HG03442 (cell line): ENCODE data around the gene IDI2.
"Not testable (repeated sequence)": the region's sequence is repeated elsewhere in the genome, so short reads cannot be mapped to it uniquely, and the experiment has no call there.

Experiments used
- ATAC-seq: cut with Tn5 transposase; IDR thresholded peaks from one replicate; pipeline ENCODE4 v1.9.1; 2021; ENCODE audit warnings: mild to moderate bottlenecking, moderate library complexity; ENCODE audit not compliant: unreplicated experiment

IDI2 gene

DNA sequence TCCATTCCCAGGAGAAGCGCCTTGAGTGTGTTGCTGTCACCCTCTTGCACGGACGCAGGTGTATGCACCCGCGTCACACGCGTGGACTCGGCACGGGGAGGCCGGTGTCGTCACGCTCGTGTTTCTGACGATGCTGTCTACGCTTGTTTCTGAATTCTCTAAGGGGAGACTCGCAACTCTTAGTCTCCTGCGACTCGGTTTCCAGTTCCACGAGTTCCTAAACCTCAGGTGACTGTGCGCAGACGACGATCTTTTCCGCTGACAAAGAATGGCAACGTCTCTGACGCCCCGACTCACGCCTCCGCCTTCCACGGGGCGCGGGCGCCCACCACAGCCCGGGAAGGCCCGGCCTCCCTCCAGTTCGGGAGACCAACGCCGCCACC, 22.7 kb upstream of the IDI2 start:
- no peak for ATAC-seq

DNA sequence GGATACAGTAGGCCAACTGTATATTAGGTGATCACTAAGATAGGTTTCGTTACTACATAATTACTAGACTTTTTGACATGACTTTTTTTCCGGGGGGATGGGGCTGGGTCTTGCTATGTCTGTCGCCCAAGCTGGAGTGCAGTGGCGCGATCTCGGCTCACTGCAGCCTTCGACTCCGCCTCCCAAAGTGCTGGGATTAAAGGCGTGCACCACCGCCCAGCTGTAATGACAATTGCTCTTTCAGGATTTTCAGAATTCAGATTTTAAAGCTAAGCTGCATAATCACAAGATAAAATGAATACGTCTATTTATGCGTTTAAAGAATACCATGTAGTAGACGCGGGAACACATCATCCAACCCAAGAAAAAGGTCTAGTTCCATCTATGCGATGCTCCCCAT, 22.3 kb upstream of the IDI2 start:
- no peak for ATAC-seq

DNA sequence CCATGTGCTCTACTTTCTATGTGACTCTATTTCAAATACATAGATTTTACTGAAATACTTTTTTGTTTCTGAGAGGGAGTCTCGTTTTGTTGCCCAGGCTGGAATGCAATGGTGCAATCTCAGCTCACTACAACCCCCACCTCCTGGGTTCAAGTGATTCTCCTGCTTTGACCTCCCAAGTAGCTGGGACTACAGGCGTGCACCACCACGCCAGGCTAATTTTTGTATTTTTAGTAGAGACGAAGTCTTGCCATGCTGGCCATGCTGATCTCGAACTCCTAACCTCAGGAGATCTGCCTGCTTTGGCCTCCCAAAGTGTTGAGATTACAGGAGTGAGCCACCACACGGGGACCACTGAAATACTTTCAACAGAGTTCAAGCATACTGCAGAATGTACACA, 19.8 kb upstream of the IDI2 start:
- ATAC-seq = no peak

DNA sequence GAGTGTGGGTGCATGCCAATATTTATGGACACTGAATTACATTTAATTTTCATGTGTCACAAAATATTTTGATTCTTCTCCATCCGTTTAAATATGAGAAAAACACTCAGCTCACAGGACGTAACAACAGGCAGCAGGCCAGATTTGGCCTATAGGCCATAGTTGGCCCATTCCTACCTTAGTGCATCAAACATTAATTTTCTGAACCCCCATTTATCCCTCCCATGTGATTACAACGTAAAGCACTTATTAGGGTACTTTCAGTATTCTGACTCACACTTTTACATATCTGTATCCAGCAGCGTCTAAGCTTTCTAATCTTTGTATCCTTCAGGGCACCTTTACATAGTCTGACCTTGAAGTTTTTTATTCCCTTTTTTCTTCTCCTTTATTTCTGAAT, 19.3 kb upstream of the IDI2 start:
- no peak for ATAC-seq

DNA sequence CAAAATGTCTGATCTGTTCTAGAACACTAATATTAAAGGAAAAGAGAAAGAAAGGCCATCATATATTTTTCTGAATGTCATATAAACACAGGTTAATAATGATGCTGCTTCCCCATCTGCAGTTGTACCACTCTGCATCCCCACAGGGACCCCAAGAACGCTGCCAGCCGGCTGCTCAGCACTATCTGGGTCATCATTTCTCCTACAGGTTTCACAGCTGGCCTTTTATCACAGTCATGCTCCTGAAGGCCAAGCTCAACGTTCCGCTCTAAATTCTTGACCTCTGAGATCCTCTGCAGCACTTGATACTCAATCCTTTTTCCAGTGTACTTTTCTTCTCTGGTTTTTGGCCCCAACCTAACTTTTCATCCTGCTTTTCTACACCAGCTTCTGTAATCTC, 18.5 kb upstream of the IDI2 start:
- no peak for ATAC-seq

DNA sequence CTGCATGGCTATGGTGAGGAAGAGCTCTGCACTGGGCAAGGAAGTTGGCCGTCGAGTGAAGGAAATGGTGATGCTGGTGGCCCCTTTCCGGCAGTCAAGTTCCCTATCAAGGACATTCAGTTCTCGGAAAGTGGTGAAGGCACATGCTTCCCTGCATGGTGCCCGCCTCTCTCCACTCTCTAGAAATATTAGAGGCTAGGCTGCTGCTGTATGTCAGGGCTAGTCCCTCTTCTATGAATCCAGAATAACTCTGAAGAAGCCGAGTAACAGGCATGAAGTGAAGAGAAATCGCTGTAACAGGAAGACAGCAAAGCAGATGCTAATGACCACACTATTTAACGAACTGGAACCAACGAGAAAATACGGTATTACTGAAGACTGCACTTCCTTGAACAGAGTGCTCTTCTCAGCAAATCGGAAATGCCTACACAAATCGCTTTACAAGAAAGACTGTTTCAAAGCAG, 17.9 kb upstream of the IDI2 start:
- peak; percentile 52 for ATAC-seq

DNA sequence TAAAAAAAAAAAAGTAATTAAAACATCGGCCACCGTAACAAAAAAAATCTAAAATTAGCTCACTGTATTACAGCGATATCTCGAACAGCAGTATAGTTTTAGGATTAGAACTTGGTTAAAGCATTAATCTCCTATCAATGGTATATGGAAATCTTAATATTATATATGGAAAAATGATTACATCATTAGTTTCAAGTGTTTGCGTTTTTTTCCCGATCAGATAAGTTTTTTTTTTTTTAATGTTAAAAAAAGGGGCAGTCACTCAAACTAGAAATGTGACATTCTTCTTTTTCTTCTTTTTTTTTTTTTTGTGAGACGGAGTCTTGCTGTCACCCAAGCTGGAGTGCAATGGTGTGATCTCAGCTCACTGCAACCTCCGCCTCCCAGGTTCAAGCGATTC, 15.9 kb upstream of the IDI2 start:
- no peak for ATAC-seq

DNA sequence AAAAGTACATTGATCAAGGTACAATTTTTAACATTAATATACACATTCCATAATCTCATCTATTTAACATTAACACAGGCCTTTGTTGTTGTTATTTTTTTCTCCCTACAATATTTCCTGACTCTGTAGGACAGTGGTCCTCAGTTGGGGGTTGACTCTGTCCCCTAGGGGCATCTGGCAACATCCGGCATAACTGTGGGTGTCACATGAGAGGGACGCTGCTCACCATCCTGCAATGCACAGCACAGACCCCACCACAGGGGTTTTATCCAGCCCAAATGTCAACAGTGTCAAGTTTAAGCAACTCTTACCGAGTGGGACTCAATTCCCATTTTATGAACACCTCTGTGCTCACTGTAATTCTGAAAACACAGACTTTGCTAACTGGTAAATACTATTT, 14.5 kb upstream of the IDI2 start:
- ATAC-seq = no peak

DNA sequence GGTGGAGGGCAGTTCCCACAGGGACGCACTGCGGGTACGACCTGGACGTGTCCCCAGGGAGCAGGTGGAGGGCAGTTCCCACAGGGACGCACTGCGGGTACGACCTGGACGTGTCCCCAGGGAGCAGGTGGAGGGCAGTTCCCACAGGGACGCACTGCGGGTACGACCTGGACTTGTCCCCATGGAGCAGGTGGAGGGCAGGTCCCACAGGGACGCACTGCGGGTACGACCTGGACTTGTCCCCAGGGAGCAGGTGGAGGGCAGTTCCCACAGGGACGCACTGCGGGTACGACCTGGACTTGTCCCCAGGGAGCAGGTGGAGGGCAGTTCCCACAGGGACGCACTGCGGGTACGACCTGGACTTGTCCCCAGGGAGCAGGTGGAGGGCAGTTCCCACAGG, 13.1 kb upstream of the IDI2 start:
- ATAC-seq = not testable (repeated sequence)

DNA sequence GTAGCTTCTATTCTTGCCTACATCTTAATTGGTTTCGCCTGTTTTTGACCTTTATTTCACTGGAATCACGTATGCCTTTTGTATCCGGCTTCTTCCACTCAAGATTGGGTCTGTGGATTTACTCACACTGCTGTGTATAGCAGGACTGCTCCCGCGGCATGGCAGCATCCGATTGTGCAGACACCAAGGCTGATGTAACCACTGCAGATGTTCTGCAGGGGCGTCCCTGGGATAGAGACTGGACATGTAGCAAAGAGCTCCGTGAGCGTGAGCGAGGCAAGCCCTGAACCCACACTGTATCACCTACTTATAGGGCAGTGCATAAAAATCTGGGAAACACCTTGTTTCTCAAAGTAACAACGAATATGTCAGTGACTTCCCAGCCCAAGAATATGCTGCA, 11.4 kb upstream of the IDI2 start:
- no peak for ATAC-seq

DNA sequence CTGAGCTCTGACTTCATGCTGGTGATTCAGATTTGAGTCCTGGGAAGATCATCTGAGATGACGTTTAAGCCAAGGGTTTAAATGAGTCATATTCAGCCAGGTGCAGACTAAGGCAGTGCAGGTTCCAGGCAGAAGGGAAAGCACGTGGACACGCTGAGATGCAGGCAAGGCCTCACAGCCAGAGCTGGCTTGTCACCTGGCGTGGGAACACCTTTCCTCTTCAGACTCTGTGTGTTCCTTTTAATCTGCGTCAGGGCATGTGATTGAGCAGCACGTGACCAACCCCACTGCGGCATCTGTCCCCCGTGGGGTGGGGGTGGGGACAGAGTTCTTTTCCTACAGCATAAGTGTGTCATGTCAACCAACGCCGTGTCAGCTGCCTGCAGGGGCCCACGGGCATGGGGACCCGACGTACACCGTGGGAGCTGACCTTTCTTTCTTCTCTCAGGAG, 10.7 kb upstream of the IDI2 start:
- peak; percentile 79 for ATAC-seq

DNA sequence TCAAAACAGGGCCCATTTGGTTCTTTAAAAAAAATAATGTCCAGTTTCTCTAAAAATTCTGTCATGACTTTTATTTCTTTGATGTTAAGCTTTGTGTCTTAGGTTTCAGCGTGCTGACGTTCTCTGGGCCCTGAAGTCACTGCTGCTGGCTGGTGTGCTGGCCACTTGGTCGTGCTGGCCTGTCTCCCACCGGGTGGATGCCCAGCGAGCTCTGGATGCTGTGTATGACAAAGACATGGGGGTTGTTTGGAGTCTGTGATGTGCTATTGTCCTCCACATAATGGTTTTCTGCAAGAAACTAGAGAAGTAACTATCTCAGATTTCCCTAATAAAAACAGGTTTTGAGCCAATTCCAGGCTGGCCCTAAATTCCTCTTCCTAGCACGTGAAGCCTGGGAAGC, 9.5 kb upstream of the IDI2 start:
- no peak for ATAC-seq

DNA sequence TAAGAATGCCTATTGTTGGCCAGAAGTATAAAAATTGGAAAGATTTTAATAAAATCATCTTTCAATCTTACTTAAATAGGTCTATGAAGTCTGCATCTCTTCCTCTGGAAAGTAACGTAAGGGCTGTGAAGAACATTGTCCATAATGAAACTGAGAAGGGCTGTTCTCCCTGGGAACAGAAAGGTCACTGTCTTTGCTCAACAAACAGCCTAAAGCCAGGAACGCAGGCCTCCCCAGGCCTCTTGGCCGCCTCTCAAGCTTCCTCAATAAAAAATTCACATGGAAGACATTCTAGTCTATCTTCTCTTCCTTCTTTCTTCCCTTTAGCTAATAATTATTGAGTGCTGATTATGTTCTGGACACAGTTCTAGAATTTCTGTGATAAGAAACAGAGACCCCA, 9.1 kb upstream of the IDI2 start:
- ATAC-seq = no peak

DNA sequence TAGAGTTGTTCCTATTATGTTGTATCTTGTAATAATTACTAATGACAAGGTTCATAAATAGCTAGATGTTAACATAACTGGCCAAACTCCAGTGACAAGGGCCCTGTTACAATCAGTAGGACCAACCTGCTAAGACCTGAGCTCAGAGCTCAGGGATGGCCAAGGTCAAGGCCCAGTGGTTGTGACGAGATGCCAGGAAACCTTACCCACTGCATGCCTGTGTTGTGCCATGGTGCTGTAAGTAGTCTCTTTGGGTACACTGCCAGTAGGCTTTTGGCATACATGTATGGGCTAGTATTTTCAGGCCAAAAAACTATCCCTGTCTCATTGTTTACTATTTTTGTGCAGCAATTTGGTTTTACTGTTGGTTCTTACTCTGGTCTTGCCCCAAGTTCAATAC, 7.9 kb upstream of the IDI2 start:
- no peak for ATAC-seq

DNA sequence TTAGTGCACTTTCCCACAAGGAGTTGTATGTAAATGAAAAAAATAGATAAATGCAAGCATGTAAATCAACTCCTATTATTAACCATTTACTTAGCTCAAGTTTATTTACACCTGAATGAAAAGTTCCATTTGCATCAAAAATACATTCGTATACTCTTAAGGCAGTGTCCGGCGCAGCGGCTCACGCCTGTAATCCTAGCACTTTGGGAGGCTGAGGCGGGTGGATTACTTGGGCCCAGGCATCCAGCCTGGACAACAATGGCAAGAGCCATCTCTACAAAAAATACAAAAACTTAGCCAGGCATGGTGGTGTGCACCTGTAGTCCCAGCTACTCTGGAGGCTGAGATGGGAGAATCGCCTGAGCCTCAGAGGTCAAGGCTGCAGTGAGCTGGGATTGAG, 4.2 kb upstream of the IDI2 start:
- ATAC-seq = no peak

DNA sequence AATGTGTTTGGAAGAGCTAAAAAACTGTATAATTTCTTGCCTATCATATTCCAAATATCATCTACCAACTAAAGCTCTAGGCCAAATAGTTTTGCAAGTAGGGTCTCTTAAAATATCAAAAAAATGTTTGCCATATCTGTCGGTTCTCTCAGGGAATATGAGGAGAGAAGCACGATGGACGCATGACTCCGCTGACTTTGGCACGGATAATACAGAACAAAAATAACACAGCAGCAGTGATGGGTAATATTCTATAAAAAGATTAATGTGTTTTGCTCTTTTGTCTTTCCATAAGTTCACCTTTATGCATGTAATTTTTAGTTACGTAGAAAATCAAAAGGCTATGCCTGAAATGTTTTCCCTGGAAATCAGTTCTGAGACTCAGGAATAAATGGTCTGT, 919 bp upstream of the IDI2 start:
- no peak for ATAC-seq

DNA sequence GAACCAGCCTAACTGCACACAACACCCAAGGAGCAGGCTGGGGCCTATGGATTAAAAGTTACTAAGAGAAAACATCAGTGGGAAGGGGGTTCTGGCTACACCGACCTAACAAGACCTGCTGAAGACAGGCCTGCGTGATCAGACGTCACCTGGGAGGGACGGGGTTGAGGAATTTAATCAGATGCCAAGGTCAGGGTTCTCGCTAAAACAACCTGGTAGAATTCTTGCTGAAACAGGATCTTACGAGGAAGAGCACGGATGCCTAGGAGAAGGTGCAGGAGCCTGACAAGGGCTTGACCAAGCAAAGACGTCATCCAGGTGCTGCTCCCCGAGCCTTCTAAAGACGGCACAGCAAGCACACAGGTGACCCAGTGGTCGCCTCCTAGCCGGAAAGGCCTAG, 1.6 kb downstream of the IDI2 start:
- ATAC-seq = no peak

DNA sequence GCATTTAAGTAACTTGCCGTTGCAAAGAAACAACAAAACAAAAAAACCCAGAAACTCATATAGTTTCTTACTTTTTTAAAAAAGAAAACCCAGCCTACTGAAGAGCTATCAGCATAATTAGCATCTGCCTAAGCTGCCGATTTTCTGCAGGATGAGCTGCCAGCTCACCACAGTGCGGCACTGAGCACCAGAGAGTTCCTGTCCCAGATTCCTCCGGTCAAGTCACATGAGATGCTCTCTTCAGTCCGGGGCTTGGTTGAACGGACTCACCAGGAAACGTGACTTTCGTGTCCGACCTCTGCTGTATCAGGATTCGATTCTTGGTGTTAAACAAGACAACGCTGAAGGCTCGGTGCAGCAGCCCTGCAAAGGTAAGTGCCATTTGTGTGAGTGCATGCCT, 3.2 kb downstream of the IDI2 start:
- ATAC-seq = no peak

DNA sequence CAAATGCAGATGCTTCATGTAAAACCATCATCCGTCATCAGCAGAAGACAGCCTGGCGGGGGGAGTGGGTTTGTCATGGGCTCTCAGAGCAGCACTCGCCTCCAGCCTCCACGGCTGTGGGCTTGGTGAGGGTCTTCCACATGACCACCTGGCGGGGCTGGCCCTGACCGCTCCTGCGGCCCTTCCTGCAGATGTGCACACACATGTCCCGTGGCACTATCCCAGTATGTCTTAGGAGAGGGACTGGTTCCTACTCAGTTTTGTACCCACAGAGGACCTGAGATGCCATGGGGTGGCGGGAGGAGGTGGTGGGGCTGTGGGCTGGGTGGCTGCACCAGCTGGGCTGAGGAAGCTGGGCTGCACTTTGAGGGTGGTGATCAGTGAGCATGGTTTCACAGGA, 4.7 kb downstream of the IDI2 start:
- ATAC-seq = no peak

DNA sequence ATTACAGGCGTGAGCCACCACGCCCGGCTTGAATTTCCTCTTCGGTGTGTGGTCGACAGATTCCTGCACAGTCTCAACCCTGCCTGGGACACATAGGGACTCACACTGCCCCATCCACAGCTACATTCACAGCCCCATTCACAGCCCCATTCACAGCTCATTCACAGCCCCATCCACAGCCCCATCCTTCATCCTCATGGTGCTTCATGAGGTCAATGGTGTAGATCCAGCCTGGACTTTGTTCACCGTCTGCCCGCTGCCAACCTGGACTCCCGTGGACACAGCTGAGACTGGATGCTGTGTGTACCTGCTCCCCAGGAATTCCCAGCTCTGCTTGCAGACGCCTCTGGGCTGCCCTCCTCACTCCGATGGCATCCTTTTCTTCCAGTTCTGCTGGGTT, 5.2 kb downstream of the IDI2 start:
- ATAC-seq = no peak

DNA sequence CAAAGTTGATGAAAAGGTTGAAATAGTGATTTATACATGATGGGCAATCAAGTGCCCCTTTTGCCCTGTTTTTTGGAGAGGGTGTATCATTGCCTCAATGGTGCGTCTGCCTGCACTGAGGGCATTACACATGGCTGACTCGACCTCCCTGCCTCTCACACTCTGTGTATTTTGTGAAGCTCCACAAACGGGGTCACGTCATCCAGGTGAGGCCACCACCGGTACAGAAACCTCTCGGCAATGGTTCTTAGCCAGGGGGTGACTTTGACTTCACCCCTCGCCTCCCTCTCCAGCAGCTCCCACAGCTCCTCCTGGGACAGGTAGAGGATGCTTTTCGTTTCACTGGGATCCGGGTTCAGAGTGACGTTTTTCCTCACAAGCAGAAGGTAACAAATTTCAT, 6.3 kb downstream of the IDI2 start:
- no peak for ATAC-seq

DNA sequence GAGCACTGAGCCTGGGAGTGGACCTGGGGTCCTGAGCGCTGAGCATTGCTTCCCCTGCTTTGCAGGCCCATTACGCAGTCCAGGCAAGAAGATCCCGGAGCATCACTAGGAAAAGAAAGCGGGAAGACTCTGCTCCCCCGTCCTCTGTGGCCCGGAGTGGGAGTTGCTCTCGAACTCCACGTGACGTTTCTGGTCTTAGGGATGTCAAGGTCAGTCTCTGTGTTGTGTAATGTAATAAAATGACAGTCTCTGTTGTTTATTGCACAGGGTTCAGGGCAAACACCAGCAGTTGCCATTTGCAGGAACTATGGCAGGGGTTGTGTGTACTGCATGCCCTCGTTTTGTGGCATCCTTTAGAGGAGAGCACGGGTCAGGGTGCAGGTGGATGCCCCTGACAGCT, 10.0 kb downstream of the IDI2 start:
- no peak for ATAC-seq

DNA sequence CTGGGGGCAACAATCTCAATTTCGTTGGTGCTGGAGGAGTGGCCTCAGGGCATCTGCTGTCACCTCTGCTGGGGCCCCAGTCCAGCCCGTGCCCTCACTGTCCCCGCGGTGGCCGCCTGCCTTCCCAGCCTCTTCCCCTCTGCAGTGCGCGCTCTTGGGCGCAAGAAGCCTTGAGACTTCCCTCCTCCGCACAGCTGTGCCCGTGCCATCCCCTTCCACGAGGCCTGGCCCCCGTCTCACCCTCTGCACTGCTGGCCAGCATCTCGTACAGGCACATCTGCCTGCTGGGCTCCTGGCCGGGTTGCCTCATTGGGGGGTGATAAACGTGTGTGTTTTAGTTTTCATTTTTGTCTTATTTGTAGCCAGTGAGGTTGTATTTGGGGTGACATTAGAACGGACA, 14.0 kb downstream of the IDI2 start:
- no peak for ATAC-seq

DNA sequence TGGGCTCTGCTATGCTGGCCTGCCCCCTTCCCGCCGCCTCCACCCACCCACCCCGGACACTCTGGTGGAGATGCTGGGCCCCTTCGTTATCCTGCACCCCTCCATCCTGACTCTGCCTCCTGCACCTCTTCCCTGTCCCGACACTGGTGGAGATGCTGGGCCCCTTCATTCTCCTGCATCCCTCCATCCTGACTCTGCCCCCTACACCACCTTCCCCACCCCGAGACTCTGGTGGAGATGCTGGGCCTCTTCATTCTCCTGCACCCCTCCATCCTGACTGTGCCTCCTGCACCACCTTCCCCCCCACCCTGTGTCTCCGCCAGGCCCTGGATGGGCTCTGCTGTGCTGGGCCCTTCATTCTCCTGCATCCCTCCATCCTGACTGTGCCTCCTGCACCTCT, 15.0 kb downstream of the IDI2 start:
- ATAC-seq = no peak
